Measurements from ENCODE around the gene FKBP8. TPM values are rescaled to one million over a fixed set of nuclear protein-coding genes. Genes with fewer than 3 reads are reported as not detected.

The FKBP8 gene
- total and polyA plus RNA-seq, 4 donors = 59.1 to 225 (median 101) TPM

DNA sequence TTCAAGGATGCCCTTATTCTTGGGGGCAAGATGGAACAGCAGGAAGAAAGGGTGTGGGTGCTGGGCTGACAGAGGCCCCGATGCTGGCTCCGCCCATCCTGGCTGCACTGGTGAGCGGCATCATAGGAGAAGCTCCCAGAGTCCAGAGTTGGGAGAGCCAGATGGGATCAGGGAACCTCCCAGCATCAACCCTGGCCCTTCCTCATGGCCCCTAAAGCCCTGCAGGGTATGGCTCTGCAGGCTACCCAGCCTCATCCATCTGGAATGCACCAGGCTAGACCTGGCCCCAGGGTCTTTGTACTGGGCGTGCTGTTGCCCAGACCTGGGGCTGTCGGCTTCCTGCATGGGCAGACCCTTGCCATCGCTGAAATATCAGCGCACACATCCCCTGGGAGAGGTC, 13.6 kb downstream of the FKBP8 start:
- no peak for DNase-seq (ENCODE audit: low spot score)
- Histone ChIP-seq H3K27ac (ENCODE audit: low read depth in 1 of 2, low read length in 2 of 2) (no peak overlapping the region), H3K4me3 (ENCODE audit: low read depth in 1 of 3, low read length in 3 of 3) (no peak overlapping the region), H3K36me3 (ENCODE audit: control insufficient read depth in 4 of 4, insufficient read depth in 3 of 4, low read depth in 1 of 4, low read length in 3 of 4) (peaks cover 0 to 19% (median 9%) of the 10 kb centered on the region in 4 donors), H3K9me3 (ENCODE audit: control insufficient read depth in 4 of 4, low read length in 3 of 4) (no peaks in the 10 kb centered on the region), H3K4me1 (ENCODE audit: control insufficient read depth in 4 of 4, insufficient read depth in 4 of 4, low read length in 3 of 4) (peaks cover 0 to 3% (median 1%) of the 10 kb centered on the region in 4 donors), H3K27me3 (ENCODE audit: control insufficient read depth in 4 of 4, insufficient read depth in 4 of 4, low read length in 3 of 4) (no peaks in the 10 kb centered on the region), H3K9ac (ENCODE audit: low read depth in 1 of 2, low read length in 2 of 2) (no peak overlapping the region)
- 83% methylated on average over 7 of the region's 7 CpGs for WGBS
- TF ChIP-seq HNF4A (conservative IDR thresholded peaks at IDR 0.05) (no peak), YY1 (IDR thresholded peaks at IDR 0.05) (no peak), RAD21 (IDR thresholded peaks at IDR 0.05) (no peak)
- TF ChIP-seq, protein P1, sequence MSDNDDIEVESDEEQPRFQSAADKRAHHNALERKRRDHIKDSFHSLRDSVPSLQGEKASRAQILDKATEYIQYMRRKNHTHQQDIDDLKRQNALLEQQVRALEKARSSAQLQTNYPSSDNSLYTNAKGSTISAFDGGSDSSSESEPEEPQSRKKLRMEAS (IDR thresholded peaks at IDR 0.05) = no peak

DNA sequence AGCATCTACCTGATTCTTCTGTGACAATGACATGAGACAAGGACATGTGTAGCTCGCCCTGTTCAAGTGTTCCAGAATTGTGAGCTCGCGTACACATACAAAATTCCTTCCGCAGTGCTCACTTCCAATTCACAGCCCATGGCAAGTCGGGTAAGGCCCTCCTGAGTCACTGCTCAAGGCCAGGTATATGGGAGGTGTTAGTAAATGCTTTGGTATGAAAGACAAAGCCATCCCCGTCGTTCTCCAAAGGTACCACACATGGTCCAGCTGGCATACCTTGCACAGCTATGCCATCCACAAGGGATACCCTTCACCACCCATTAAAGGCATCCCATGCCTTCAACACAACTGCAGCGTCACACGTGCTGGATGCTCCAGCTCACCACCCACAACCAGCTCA, 17.1 kb downstream of the FKBP8 start:
- Histone ChIP-seq H3K36me3 (ENCODE audit: control insufficient read depth in 4 of 4, insufficient read depth in 3 of 4, low read depth in 1 of 4, low read length in 3 of 4) (peaks cover 0 to 2% (median under 1%) of the 10 kb centered on the region in 4 donors), H3K9me3 (ENCODE audit: control insufficient read depth in 4 of 4, low read length in 3 of 4) (no peaks in the 10 kb centered on the region), H3K9ac (ENCODE audit: low read depth in 1 of 2, low read length in 2 of 2) (no peak overlapping the region), H3K27ac (ENCODE audit: low read depth in 1 of 2, low read length in 2 of 2) (no peak overlapping the region), H3K4me1 (ENCODE audit: control insufficient read depth in 4 of 4, insufficient read depth in 4 of 4, low read length in 3 of 4) (peaks cover 0 to 7% (median 2%) of the 10 kb centered on the region in 4 donors), H3K27me3 (ENCODE audit: control insufficient read depth in 4 of 4, insufficient read depth in 4 of 4, low read length in 3 of 4) (no peaks in the 10 kb centered on the region), H3K4me3 (ENCODE audit: low read depth in 1 of 3, low read length in 3 of 3) (no peak overlapping the region)
- DNase-seq (ENCODE audit: low spot score) = no peak
- WGBS = 94% methylated on average over 9 of the region's 9 CpGs
- no peak for TF ChIP-seq RAD21 (IDR thresholded peaks at IDR 0.05)
- TF ChIP-seq, protein P2, sequence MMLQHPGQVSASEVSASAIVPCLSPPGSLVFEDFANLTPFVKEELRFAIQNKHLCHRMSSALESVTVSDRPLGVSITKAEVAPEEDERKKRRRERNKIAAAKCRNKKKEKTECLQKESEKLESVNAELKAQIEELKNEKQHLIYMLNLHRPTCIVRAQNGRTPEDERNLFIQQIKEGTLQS (IDR thresholded peaks at IDR 0.05) = no peak
- no peak for TF ChIP-seq NR2F2 (IDR thresholded peaks at IDR 0.05)
- no peak for TF ChIP-seq EGR1 (IDR thresholded peaks at IDR 0.05; ENCODE audit: low read depth in 2 of 2)
- no peak for TF ChIP-seq JUND (IDR thresholded peaks at IDR 0.05)
- TF ChIP-seq TAF1 (conservative IDR thresholded peaks at IDR 0.05) = no peak
- TF ChIP-seq, protein P3, sequence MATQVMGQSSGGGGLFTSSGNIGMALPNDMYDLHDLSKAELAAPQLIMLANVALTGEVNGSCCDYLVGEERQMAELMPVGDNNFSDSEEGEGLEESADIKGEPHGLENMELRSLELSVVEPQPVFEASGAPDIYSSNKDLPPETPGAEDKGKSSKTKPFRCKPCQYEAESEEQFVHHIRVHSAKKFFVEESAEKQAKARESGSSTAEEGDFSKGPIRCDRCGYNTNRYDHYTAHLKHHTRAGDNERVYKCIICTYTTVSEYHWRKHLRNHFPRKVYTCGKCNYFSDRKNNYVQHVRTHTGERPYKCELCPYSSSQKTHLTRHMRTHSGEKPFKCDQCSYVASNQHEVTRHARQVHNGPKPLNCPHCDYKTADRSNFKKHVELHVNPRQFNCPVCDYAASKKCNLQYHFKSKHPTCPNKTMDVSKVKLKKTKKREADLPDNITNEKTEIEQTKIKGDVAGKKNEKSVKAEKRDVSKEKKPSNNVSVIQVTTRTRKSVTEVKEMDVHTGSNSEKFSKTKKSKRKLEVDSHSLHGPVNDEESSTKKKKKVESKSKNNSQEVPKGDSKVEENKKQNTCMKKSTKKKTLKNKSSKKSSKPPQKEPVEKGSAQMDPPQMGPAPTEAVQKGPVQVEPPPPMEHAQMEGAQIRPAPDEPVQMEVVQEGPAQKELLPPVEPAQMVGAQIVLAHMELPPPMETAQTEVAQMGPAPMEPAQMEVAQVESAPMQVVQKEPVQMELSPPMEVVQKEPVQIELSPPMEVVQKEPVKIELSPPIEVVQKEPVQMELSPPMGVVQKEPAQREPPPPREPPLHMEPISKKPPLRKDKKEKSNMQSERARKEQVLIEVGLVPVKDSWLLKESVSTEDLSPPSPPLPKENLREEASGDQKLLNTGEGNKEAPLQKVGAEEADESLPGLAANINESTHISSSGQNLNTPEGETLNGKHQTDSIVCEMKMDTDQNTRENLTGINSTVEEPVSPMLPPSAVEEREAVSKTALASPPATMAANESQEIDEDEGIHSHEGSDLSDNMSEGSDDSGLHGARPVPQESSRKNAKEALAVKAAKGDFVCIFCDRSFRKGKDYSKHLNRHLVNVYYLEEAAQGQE (IDR thresholded peaks at IDR 0.05) = no peak
- no peak for TF ChIP-seq SP1 (IDR thresholded peaks at IDR 0.05)
- TF ChIP-seq YY1 (IDR thresholded peaks at IDR 0.05) = no peak
- no peak for TF ChIP-seq HNF4G (IDR thresholded peaks at IDR 0.05)
- TF ChIP-seq FOXA2 (IDR thresholded peaks at IDR 0.05) = no peak
- no peak for TF ChIP-seq GABPA (IDR thresholded peaks at IDR 0.05 in 1 of 2, conservative IDR thresholded peaks at IDR 0.05 in 1 of 2)
- TF ChIP-seq, protein P4, sequence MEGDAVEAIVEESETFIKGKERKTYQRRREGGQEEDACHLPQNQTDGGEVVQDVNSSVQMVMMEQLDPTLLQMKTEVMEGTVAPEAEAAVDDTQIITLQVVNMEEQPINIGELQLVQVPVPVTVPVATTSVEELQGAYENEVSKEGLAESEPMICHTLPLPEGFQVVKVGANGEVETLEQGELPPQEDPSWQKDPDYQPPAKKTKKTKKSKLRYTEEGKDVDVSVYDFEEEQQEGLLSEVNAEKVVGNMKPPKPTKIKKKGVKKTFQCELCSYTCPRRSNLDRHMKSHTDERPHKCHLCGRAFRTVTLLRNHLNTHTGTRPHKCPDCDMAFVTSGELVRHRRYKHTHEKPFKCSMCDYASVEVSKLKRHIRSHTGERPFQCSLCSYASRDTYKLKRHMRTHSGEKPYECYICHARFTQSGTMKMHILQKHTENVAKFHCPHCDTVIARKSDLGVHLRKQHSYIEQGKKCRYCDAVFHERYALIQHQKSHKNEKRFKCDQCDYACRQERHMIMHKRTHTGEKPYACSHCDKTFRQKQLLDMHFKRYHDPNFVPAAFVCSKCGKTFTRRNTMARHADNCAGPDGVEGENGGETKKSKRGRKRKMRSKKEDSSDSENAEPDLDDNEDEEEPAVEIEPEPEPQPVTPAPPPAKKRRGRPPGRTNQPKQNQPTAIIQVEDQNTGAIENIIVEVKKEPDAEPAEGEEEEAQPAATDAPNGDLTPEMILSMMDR (IDR thresholded peaks at IDR 0.05; ENCODE audit: low read depth, low read length, missing input control) = no peak
